ENCODE data around the gene TNS3.
A peak's percentile ranks its signal among the peaks of the same experiment; 100 is the strongest.

TNS3 gene

DNA sequence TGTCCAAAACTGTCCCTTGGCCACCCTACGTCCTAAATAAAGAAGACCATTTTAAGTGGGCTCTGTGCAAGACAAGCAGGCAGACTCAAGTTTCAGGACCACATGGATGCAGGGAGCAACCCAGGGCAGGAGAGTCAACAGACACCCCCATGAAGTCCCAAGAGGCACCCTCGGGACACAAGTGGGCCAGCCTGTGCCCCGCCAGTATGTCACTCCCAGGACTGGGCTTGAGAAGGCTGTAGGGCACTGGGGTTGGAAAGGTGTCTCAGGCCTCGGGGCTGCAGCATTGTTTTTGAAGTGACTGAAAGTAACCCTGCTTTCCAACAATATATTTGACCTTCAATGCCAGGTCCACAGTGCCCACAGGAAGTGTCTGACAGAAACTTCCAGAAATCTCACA is 157.4 kb downstream of the TNS3 start:
- no peak for DNase-seq

DNA sequence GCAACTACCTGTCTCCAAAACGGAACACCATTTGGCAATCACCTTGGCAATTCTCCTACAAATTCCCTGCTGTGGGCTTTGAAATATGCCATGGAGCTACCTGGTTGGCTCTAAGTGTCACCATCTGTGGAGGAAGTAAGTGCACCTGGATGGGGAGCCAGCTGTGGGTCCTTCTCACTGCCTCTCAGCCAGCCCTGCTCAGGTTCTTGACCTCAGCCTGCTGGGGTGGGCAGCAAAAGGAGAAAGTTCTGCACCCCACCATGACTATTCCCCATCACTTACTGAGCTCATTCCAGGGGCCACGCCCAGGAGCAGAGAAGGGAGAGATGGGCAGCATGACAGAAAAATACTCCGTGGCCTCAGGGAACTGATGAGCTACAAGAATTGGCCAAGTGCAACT is 158.7 kb downstream of the TNS3 start:
- no peak for DNase-seq

- no peak for DNase-seq
These were observed 159.3 kb downstream of the TNS3 start for GRCh38 chr7:47422611-47423010.

GRCh38 chr7:47421456-47421855 is 160.5 kb downstream of the TNS3 start:
- DNase-seq, result no peak

- DNase-seq, result no peak
These were observed 161.7 kb downstream of the TNS3 start for GRCh38 chr7:47420122-47420780.

DNA sequence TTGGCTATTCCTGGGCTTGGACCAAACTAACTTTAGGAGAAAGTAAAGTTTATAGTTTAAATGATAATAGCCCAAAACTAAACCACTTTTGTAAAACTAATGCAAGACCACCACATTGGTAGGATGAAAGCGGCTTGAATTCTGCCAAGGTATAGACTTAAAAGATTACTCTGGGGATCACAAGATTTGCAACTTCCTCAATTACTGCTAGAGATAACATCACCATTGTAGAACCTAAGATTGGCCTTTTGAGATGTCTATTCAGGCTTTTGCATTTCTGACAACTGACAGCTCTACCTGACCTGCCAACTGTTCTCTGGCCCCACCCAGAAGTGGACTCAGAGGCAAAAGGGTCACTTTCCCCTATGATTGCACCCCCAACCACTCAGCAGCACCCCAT is 162.4 kb downstream of the TNS3 start:
- DNase-seq, result no peak

DNA sequence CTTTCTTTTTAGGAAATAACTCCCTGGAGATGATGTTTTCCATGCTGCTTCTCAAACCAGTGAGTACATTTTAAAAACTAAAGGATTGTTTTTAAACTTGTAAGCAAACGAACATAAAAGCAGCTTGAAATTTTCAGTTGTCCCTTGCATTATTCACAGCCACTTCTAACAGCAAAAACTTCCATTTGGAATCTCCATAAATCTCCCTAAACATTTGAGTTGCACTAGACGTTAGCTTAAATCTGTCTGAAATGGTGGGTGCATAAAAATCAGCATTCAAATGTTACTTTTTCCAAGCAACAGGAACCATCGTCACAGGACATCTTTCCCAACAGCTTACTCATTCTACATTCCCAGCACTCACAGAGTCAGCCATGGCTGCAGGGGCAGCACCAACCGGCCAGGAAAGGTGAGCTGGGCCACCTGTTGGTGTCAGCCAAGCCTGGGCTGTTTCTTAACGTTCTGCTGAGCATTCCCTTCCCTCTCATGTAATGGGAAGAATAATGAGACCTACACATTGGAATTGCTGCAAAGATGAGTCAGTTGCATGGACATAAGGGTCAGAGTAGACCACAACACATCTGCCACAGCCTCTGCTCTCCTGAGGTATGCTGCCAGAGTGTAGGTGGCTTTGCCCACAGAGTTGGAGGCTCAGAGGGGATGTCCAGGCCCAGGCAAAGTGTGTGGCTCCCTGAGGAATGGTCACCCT is 163.2 kb downstream of the TNS3 start:
- DNase-seq, result peak; percentile 17

GRCh38 chr7:47416492-47417480 is 165.1 kb downstream of the TNS3 start:
- no peak for DNase-seq

- no peak for DNase-seq
These were observed 166.3 kb downstream of the TNS3 start for GRCh38 chr7:47415318-47416212.

GRCh38 chr7:47414342-47415317 is 167.3 kb downstream of the TNS3 start:
- DNase-seq, result no peak

DNA sequence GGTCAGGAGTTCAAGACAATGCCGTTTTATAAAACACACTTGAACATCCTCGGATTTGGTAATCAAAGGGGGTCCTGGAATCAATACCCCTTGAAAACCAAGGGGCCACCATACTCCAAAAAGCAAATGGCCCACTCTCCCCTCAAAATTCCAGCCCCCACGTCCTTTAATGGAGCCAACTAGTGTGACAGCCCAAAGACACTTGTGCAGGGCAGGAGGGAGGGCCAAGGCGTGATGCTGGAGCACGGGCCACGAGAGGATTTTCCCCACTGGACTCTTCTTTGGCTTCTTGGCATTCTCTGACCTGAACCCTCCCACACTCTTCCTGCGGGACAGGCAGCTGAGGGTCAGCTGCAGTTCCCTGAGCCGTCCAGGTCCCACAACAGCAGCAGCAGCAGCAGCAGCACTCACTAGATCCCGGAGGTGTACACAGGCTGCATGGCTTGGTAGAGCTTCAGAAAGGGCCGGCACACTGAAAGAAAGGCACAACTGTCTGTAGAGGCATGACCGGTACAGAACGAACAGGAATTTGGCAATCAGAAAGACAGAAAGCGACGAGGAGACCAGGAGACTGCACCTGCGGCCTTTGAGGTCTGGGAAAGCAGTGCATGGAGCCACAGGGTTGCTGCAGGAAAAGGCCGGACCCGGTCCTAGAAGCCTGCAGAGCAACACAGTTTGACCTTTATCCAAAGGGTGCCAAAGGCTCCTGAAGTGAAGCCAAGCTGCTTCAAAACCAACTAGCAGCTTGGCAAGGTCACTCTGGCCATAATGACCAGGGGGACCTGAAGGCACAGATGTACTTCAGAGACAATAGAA is 168.2 kb downstream of the TNS3 start:
- DNase-seq, result no peak

DNA sequence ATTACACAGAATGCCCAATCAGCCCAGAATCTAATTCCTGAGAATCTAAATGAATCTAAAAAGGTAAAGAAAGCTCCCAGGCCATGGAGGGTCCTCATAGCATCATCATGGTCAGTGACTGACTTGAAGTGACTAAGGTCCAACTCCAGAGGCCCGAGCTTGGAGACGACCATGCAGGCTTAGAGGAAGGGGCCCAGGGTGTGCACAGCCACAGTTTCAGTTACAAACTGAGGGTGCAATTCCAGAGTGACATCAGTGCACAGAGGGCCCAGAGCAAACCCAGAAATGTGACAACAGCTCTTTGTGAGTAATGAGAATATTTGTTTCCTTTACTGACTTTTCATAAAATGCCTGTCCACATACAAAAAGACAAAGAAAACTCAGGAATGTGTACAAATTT is 170.0 kb downstream of the TNS3 start:
- no peak for DNase-seq

- no peak for DNase-seq
These were observed 170.5 kb downstream of the TNS3 start for GRCh38 chr7:47411281-47411869.

GRCh38 chr7:47408675-47409074 is 173.2 kb downstream of the TNS3 start:
- no peak for DNase-seq

- no peak for DNase-seq
These were observed 173.9 kb downstream of the TNS3 start for GRCh38 chr7:47407821-47408674.

DNA sequence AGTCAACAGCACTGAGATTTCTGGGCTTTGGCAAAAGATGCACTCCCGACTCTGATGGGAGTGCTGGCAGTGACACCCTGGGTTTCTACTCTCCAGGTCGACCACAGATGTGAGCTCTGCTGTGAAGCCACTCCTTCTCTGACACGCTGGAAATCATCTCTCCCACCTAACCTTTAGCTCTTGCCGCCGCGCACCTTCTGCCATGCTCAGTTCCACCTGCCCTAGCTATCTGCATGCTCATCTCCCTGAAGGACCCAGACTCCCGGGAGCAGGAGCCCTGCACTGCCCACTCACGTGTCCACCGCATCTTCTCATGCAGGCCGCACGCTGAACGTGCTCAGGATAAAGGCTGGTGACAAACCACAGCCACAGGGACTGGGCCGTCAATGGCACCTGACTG is 174.8 kb downstream of the TNS3 start:
- DNase-seq, result no peak

- DNase-seq, result no peak
These were observed 175.1 kb downstream of the TNS3 start for GRCh38 chr7:47406801-47407129.
